ENCODE results near the gene RGS14. TPM values are rescaled to one million over a fixed set of nuclear protein-coding genes. Genes with fewer than 3 reads are reported as not detected.

Gene RGS14
- total and polyA plus RNA-seq, 9 donors: 0.73 to 27.0 (median 7.2) TPM

- 62 to 67% (median 65%) methylated on average over 5 of the region's 5 CpGs for WGBS, 3 donors
- no peaks in the 10 kb centered on the region for H3K36me3 ChIP-seq
- H3K4me1 ChIP-seq (ENCODE audit: insufficient read depth): no peaks in the 10 kb centered on the region
- no peak for DNase-seq
- TF ChIP-seq EP300 (IDR thresholded peaks at IDR 0.05): no peak
- no peak for TF ChIP-seq CTCF (IDR thresholded peaks at IDR 0.05)
- TF ChIP-seq POLR2A (IDR thresholded peaks at IDR 0.05): no peak
- no peak overlapping the region for H3K27ac ChIP-seq
- intact Hi-C loops (cut with DNase I): loop anchor here in 2 of 4 donors (5.0 kb wide), 2 partner anchors 58 to 108 kb away; no protein-coding TSS in a partner anchor
- peaks cover 4% of the 10 kb centered on the region for H3K27me3 ChIP-seq
- no peaks in the 10 kb centered on the region for H3K9me3 ChIP-seq
- H3K4me3 ChIP-seq: no peak overlapping the region
Observed at GRCh38 chr5:177393990-177394389, 36.3 kb downstream of the RGS14 start.

GRCh38 chr5:177396078-177396477 lies 38.4 kb downstream of the RGS14 start:
- 30 to 70% (median 58%) methylated on average over 8 of the region's 8 CpGs for WGBS, 3 donors
- no peak for DNase-seq
- H3K27me3 ChIP-seq: peaks cover 5% of the 10 kb centered on the region
- no peak overlapping the region for H3K27ac ChIP-seq
- no peaks in the 10 kb centered on the region for H3K9me3 ChIP-seq
- no peak for TF ChIP-seq POLR2A (IDR thresholded peaks at IDR 0.05)
- TF ChIP-seq CTCF (IDR thresholded peaks at IDR 0.05): no peak
- no peak for TF ChIP-seq EP300 (IDR thresholded peaks at IDR 0.05)
- no peak overlapping the region for H3K4me3 ChIP-seq
- H3K36me3 ChIP-seq: no peaks in the 10 kb centered on the region
- peaks cover 3% of the 10 kb centered on the region for H3K4me1 ChIP-seq (ENCODE audit: insufficient read depth)
- intact Hi-C loops (cut with DNase I): no loop called here

- no peak overlapping the region for H3K27ac ChIP-seq
- no peaks in the 10 kb centered on the region for H3K36me3 ChIP-seq
- H3K9me3 ChIP-seq: no peaks in the 10 kb centered on the region
- H3K4me3 ChIP-seq: no peak overlapping the region
- peaks cover 3% of the 10 kb centered on the region for H3K4me1 ChIP-seq (ENCODE audit: insufficient read depth)
- DNase-seq: no peak
- no peak for TF ChIP-seq POLR2A (IDR thresholded peaks at IDR 0.05)
- no peak for TF ChIP-seq CTCF (IDR thresholded peaks at IDR 0.05)
- no peak for TF ChIP-seq EP300 (IDR thresholded peaks at IDR 0.05)
- intact Hi-C loops (cut with DNase I): no loop called here
- peaks cover 7% of the 10 kb centered on the region for H3K27me3 ChIP-seq
- 81 to 87% (median 87%) methylated on average over 10 of the region's 10 CpGs for WGBS, 3 donors
Observed at GRCh38 chr5:177396807-177397206, 39.1 kb downstream of the RGS14 start.

GRCh38 chr5:177397875-177398390 lies 40.2 kb downstream of the RGS14 start:
- TF ChIP-seq CTCF (IDR thresholded peaks at IDR 0.05) (no peak), EP300 (IDR thresholded peaks at IDR 0.05) (no peak), POLR2A (IDR thresholded peaks at IDR 0.05) (no peak)
- Histone ChIP-seq H3K4me3 (no peak overlapping the region), H3K36me3 (no peaks in the 10 kb centered on the region), H3K27me3 (peaks cover 7% of the 10 kb centered on the region), H3K27ac (no peak overlapping the region), H3K4me1 (ENCODE audit: insufficient read depth) (peaks cover 5% of the 10 kb centered on the region), H3K9me3 (no peaks in the 10 kb centered on the region)
- DNase-seq: no peak
- intact Hi-C loops (cut with DNase I): no loop called here
- 87 to 92% (median 89%) methylated on average over 16 of the region's 16 CpGs for WGBS, 3 donors
